Posterior vena cava (tissue), 2 donors: Measurements from ENCODE around the gene FARS2. TPM values are rescaled to one million over a fixed set of nuclear protein-coding genes. Genes with fewer than 3 reads are reported as not detected.
"Not testable (repeated sequence)": the region's sequence is repeated elsewhere in the genome, so short reads cannot be mapped to it uniquely, and the experiment has no call there.

Source experiments
- DNase-seq: peaks from one replicate; pipeline ENCODE4 v3.0.0-alpha.2; 2020; ENCODE audit warnings: low spot score
- intact Hi-C, 2 donors: fragments of 100-400 bp; cut with DNase I; formaldehyde crosslinking; loops; one replicate each; pipeline versions ENCODE4 v1.14.1 to v1.14.2; 2022 to 2023
- total RNA-seq, 2 donors: library from RNA; stranded (reverse); fragmentation: NEBNext Ultra II Directional; extraction: Animal tissue kit (Norgen Biotek cat#: 25700); gene quantifications; one replicate each; pipeline ENCODE4 v1.2.1, GENCODE V29; 2021
- donor health status: DM: yes; HTN: yes; CAD: no.
- donor health status: DM: yes; HTN: yes; CAD: no.

Gene FARS2
- total RNA-seq, 2 donors from 2014 or later, result 13.3 to 13.6 TPM

DNA sequence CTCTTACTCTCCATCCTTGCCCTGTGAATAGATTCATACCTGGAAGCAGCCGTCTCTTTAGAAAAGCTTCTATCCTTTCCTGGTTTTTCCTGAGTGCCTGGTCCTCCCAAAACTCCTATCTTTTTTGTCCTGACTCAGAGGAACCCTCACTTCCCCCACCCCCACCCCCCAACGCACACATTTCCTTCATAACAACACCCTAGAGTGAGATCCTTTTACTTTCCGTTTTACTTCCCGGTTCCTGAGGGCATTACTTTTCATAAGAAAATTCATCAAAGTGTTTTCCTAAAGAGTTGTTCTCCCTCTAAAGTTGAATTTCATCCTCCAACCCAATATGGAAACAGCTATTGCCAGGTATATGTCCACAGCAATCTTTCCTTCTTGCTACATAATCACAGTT lies 418.4 kb downstream of the FARS2 start:
- intact Hi-C loops, result no loop called here
- DNase-seq, result no peak

DNA sequence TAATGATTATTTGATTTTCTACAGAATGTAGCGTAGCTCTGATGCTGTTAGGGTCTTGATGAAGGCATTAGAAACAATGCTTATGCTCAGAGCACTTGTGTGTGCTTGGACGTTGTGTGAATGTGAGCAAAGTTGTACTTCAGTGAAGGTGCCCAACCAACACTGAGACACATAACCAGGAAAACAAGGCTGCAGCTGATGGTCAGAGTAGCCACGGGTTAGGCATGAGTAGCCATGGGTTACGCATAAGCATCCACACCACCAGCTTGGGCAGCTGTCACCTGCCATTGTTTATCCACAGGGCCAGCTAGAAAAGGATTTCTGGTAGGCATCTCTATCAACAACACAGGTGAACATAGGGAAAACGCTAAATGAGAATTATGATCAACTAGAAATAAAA lies 418.8 kb downstream of the FARS2 start:
- intact Hi-C loops, result no loop called here
- no peak for DNase-seq

DNA sequence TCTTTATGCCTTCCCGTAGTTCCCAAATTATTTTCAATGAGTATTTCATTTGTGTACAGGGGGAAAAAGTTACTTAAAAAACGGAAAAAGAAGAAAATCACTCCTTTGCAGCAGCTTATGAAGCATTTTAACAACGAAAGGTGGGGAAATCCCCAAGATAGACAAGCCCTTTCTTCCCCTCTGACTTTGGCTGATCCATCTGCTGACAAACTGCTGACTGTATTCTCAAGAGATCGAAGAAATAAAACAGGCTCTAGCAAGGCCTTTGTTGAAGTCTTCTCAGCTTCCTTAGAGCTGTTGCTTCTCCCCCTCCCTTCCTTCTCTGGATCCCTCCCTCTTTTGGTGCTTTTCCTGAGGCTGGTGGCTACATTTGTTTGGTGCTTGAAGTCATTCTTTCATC lies 420.2 kb downstream of the FARS2 start:
- DNase-seq, result no peak
- intact Hi-C loops, result no loop called here

DNA sequence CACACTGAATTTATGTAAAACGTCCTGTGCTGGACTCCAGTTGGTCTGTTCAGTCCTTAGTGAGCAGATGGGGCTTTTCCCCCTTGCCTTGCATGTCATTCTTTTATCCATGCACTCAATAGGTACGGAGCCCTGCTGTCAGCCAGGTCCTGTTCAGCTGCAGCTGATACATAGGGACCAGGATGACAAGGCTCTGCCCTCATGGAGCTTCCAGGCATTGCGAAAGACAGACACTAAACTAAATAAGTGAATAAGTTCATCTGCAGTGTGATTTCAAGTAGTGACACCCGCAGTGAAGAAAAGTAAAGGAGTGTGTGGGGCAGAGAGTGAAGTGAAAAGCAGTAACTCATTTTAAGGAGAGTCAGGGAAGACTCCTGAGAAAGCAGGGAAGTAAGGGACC lies 421.2 kb downstream of the FARS2 start:
- intact Hi-C loops, result no loop called here

DNA sequence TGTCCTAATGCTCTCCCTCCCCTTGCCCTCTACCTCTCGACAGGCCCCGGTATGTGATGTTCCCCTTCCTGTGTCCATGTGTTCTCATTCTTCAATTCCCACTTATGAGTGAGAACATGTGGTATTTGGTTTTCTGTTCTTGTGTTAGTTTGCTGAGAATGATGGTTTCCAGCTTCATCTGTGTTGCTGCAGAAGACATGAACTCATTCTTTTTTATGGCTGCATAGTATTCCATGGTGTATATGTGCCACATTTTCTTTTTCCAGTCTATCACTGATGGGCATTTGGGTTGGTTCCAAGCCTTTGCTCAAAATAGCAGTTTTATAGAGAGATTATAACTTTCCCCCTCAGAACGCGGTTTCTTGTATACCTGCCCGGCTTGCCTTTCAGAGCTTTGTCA lies 422.4 kb downstream of the FARS2 start:
- DNase-seq, intact Hi-C loops: not testable (repeated sequence)

More for the DNA sequence above, 421.2 kb downstream of the FARS2 start:
- no peak for DNase-seq

DNA sequence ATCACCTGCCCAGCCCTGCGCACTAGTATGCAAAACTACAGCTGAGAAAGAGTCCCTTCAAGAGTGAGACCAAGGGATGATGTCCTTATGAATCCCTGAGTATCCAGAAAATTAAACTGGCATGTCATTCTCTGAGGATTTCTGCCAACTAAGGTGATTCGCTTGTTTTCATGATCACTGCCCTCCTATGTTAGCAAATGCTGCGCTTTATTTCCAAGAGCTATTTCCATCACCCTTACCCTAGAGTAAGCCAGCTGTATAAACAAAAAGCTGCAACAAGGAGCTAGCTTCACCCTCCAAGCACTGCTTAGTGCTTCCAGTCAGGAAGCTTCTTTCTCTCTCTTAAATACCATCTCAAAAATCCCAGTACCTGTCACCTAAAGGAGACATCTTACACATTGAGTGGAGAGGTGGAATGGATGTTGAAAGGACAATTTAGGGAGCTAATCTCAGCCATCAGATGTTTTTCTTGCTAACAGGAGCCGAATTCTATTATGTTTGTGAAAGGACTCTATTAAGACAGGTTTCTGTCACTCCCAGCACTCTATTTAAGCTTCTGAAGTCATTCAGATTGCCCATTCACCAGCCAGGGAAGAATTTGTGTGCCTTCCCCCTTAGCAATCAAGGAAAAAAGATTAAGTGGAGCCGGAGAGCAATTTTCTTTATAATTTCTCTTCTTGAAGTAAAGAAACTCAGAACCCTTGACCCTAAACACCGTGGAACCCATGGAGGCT lies 423.2 kb downstream of the FARS2 start:
- intact Hi-C loops, result no loop called here

DNA sequence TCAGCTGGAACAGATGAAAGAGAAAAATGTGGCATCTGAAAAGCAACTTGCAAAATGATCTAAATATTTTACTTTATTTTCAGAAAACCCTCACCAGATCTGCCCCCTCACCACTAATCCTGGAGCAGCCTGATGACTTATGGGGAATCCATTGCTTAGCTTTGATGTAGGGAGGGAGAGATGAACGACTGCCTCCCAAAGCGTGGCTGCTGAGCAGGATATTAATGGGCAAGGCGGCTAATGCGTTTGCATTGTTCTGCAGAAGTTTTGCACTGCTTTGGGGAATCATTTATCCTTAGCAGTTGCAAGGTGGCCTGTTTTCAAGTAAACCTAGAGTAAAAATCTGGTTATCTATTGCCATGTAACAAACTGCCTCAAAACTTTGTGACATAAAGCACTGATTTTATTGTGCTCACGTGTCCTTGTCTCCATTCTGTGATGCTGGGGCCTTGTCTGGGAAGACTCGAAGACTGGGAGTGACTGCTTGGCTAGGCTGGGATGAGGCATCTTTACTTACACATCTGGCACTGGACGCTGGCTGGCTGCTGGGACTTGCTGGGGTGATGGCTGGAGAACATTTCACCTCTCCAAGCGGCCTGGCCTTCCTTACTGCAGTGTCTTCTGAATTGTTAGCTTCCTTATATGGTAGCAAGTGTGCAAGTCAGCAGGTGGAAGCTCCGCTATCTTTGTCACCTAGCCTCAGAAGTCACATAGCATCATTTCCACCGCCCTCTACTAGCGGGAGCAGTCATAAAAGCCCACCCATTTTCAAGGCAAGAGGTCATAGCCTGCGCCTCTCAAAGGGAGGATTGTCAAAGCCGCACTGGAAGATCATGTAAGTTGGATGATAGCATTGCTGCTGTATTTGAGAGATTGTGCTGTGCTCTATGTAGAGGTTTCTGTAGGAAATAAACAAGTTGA lies 432.2 kb downstream of the FARS2 start:
- no peak for DNase-seq
- intact Hi-C loops, result no loop called here

More for the DNA sequence above, 423.2 kb downstream of the FARS2 start:
- DNase-seq, result no peak

DNA sequence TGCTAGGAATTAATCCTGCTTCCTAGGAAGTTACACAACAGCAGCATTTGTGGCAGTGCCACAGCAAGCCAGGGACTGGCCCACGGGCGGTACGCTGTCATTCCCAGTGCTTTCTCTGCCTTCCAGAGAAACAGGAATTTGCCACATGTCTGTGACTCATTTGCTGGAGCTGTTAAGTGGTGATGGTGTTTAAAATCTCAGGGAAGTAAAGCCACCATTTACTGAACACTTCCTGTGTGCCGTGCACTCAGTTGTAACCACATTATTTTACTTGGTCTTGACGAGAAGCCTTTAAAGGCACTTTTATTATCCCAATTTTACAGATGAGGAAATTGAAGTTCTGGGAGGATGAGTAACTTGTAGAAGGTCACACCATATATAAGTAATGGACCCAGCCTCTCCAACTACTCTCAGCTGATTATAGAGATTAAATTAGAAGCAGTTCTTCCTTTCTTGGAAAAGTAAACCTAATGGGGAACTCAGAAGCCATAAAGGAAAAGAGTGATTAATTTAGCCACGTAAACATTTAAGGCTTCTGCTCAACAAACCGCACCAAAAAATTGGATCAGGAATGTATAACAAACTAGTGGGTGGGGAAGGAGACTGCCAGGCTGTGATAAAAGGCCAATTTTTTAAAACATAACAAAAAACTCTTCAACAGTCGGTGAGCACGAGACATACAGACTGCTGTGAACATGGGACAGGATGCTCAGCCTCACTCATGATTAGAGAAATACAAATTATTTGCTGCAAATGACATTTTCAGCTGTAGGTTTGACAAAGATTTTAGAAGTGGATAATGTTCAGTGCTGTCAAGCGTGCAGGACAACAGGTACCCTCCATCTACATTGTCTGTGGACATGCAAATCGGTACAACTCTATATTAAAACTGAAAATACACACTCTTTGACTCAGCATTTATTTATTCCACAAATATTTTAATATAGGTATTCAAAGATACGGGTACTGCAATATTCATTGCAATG lies 434.2 kb downstream of the FARS2 start:
- no peak for DNase-seq
- intact Hi-C loops, result no loop called here

DNA sequence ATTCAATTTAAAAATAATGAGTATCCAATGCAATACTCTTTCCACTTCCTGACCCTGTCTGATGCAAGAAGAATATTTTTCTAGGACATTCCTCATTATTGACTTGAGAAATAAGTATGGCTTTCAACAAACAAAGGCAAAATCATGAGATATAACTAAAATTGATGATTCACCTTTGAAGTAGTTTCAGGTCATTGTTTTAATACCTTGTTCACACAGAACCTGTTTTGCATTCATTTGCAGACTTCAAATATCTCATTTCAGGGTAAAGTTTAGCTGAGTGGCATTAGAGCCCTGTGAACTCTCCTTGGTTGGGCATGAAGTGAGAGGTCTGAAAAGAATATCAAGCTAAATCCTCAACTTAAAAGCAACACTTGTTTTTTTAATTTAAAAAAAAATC lies 436.2 kb downstream of the FARS2 start:
- intact Hi-C loops, result no loop called here

DNA sequence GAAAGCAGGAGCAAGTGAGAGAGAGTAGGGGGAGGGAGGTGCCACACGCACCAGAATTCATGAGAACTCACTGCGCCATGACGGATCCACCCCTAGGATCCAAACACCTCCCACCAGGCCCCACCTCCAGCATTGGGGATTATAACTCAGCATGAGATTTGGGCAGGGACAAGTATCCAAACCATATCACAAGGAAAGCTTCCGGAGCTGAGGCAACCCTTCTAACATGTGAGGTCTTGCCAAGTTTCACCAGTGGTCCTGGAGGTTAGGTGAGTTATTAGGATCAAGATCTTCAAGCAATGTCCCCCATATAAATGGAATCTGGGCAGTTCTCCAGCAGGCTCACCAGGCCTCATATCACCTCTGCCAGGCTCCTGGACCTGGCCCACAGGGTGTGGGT lies 437.0 kb downstream of the FARS2 start:
- DNase-seq, result no peak
- intact Hi-C loops, result no loop called here

More for the DNA sequence above, 436.2 kb downstream of the FARS2 start:
- DNase-seq, result no peak

DNA sequence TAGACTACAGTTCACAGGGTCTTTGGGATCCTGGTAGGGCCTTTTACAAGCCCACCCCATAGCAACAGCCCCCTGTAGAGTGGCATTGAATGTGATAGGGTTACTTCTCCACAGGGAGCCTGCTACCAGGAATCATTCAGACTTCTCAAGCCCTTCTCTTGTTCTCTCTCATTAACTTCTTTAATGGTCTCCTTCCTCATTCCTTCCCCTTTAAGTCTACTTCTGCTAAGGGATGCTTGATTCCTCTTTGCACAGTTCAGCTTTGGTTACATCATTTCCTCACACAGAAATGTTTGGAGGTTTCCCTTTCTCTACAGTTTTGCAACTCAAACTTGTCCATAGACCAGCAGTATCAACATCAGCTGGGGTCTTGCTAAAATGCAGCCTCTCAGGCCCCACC lies 437.8 kb downstream of the FARS2 start:
- DNase-seq, intact Hi-C loops: not testable (repeated sequence)

DNA sequence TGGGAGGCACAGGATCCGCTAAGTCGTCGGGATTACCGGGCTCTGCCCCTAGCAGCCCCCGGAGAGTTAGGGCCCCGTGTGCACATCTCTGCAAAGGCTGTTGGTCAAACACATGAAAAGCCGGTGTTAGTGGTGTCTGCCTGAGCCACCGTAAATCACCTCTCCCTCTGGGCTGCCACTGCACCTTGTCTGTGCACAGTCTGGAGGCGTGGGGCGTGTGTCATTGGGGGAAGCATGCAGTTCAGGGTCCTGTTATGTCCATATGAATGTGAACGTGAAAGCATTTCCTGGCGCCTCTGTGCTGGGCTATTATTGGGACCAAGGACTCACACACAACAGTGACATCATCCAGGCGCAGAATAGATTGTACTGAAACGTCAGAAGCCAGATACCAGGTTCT lies 439.9 kb downstream of the FARS2 start:
- intact Hi-C loops, result no loop called here
- DNase-seq, result no peak

DNA sequence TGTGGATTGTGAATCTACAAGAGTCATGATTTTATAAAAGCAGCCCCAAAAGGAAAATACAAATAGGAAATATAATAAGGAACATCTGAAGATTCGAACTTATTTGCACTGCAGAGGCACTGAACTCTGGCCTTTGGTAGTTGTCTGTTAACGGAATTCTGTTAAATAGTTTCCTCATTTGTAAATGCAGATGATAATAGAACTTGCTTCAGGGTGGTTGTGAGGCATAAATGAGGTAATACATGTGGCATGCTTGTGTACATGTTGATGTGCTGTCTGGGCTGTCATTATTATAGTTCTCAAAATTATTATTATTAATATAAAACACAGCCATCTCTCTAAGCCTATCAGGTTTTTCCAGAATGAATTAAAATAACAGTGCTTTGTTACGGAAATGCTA lies 443.4 kb downstream of the FARS2 start:
- DNase-seq, result no peak
- intact Hi-C loops, result no loop called here

DNA sequence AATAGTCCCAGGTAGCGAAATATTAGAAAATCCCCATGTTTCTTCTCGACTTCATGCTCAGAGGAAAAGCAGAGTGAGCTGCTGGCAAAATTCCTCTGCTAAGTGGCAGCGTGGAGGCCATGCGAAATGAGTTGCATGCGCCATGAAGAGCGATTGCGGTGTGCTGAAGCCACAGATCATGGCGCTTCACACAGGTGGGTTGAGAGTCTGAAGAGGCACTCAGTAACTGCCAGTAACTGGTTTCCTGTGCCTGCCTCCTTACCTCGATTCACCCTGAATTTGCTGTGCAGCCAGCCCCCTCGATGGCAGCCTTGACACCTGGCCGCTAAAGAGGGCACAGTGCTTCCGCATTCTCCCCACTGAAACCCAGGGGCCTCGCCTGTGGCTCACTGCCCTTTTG lies 443.9 kb downstream of the FARS2 start:
- intact Hi-C loops, result no loop called here
- no peak for DNase-seq

DNA sequence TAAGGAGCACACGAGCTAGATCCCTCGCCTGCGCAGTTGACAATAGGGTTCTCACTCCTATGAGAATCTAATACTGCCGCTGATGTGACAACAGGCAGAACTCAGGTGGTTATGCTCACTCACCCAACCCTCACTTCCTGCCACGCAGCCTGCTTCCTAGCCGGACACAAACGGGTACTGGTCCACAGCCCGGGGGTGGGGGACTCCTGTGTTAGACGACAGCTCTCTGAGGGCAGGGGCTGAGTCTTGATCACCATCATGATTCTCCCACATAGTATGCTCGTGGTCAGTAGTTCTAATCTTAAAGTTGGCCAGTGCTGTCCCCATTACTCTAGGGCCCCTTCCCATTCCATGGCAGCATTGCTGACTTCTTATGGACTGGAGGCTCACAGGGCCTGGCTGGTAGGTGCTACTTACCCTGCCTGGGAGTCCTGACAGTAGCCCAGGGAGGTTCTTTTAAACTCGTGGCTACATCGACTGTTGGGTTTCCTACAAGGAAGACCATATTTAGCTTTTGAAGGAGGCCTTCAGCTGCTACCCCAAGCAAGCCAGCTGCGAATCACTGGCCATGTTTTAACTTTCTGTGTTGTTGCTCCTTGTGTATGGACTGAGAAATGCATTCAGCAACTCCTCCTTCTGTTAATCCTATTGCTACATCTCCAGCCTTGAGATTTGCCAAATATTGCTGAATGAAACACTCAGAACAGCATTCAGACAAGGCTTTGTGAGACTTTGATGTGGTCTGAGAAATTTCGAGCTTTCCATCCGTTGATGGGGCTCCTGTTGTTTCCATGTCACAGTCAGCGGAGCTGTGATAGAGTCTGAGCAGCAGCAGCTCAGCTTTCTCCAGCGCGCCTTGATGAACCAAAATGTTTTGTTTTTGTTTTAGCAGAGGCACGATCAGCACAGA lies 445.1 kb downstream of the FARS2 start:
- intact Hi-C loops, result no loop called here
- DNase-seq, result no peak

DNA sequence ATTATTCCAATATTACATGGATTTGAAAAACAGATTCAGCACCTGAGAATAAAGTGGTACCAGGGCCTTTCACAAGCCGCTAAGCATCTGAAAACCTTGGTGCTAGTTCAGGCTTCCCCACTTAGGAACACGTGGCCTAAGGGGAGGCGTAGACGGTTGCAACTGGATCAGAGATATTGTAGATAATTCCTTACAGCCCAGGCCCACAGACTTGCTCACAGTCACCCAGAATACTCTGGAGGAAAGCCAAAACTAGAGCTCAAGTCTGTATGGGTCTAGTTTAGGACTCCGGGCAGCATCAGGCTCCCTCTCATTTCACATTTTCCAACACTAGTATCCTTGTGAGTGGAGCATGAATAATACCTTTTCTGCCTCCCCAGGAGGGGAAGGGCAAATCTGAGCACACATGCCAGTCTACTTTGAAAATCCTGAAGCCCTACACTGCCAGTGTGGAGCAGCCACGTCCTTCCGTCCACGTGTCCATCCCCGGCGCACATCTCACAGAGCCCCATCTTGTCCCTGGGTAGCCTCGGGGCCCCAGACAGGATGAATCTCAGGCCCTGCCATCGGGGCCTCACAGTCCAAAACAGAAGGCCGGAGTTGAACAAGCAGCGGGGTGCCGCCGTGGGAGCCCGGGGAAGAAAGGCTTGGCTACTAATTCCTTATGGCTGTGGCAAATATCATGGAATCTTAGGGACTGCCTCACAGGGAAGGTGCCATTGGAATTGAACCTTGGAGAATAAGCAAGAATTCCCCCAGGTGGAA lies 446.1 kb downstream of the FARS2 start:
- intact Hi-C loops, result no loop called here
- DNase-seq, result no peak

DNA sequence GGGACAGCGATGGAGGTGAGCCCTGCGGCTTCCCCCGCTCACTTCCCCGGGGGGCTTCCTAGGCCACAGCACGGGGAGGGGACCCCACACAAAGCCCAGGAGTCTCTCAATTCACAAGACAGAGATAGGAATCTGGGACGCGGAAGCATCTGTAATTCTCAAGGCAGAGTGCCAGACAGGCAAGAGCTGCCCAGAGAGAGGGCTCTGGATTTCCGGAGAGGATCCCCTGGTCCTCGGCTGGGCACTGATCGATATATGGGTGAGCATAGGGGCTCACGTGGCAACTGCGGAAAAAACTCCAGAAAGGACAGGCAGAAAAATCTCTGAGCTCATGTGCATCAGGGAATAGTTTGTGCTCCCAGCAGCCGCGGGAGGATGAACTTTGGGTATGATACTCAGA lies 449.2 kb downstream of the FARS2 start:
- intact Hi-C loops, result no loop called here
- no peak for DNase-seq

DNA sequence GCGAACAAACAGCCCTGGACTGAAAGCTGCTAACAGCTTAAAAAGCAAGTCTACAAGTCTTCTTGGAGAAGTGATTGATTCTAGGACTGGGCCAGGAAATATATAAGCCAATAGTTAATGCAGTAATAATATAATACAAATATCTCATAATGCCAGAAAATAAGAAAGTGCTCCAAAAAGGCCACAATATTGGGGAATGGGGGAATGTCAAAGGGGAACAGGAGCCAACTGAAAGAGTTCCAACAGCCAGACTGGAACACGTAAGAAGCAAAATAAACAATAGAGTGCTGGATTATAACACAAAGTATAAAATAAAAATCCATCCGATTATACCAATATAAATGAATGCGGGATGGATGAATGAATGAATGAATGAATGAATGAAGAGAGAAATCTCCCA lies 449.6 kb downstream of the FARS2 start:
- no peak for DNase-seq
- intact Hi-C loops, result no loop called here
